CD4-positive, alpha-beta T cell treated with Interleukin-6 at 100 ng/mL for 8 hours (primary cell): ENCODE results near the gene MRPL21.
A peak's percentile ranks its signal among the peaks of the same experiment; 100 is the strongest.
"Not testable (repeated sequence)": the region's sequence is repeated elsewhere in the genome, so short reads cannot be mapped to it uniquely, and the experiment has no call there.

ENCODE experiments used
- DNase-seq: peaks from one replicate; pipeline ENCODE4 v3.0.0-alpha.2; 2020; ENCODE audit warnings: mixed read lengths, low spot score

The MRPL21 gene

GRCh38 chr11:68867066-68867465 is 36.6 kb downstream of the MRPL21 start:
- no peak for DNase-seq

- DNase-seq: no peak
These were observed 38.4 kb downstream of the MRPL21 start for GRCh38 chr11:68865241-68865640.

- no peak for DNase-seq
These were observed 39.9 kb downstream of the MRPL21 start for GRCh38 chr11:68863553-68864265.

GRCh38 chr11:68862421-68862820 is 41.2 kb downstream of the MRPL21 start:
- DNase-seq: no peak

- DNase-seq: no peak
These were observed 44.5 kb downstream of the MRPL21 start for GRCh38 chr11:68859123-68859522.

GRCh38 chr11:68857037-68857586 is 46.5 kb downstream of the MRPL21 start:
- DNase-seq: no peak

GRCh38 chr11:68856425-68857030 is 47.1 kb downstream of the MRPL21 start:
- not testable (repeated sequence) for DNase-seq

GRCh38 chr11:68855205-68855981 is 48.2 kb downstream of the MRPL21 start:
- DNase-seq: no peak

GRCh38 chr11:68854273-68854958 is 49.2 kb downstream of the MRPL21 start:
- DNase-seq: no peak

- no peak for DNase-seq
These were observed 51.0 kb downstream of the MRPL21 start for GRCh38 chr11:68852628-68853027.

GRCh38 chr11:68848429-68848828 is 55.2 kb downstream of the MRPL21 start:
- no peak for DNase-seq

- no peak for DNase-seq
These were observed 56.2 kb downstream of the MRPL21 start for GRCh38 chr11:68847395-68847794.

GRCh38 chr11:68845351-68846002 is 58.2 kb downstream of the MRPL21 start:
- no peak for DNase-seq

- DNase-seq: no peak
These were observed 58.8 kb downstream of the MRPL21 start for GRCh38 chr11:68844801-68845200.

GRCh38 chr11:68844376-68844775 is 59.3 kb downstream of the MRPL21 start:
- no peak for DNase-seq

- DNase-seq: peak; percentile 76
These were observed 59.8 kb downstream of the MRPL21 start for GRCh38 chr11:68843703-68844312.

- DNase-seq: peak; percentile 39
These were observed 60.5 kb downstream of the MRPL21 start for GRCh38 chr11:68843052-68843561.

- DNase-seq: no peak
These were observed 61.1 kb downstream of the MRPL21 start for GRCh38 chr11:68842427-68843051.

GRCh38 chr11:68841718-68842426 is 61.8 kb downstream of the MRPL21 start, which contains the start of gene CPT1A:
Gene CPT1A, minus strand, starts transcription at chr11:68841916. Its CDS starts 26,442 bp downstream, at chr11:68815474.
- peak; percentile 64 for DNase-seq
